ENCODE results near the gene ESR1. TPM values are rescaled to one million over a fixed set of nuclear protein-coding genes. Genes with fewer than 3 reads are reported as not detected.

ESR1 gene
- total RNA-seq, 1 experiment from 2014 or later = 0.98 TPM

DNA sequence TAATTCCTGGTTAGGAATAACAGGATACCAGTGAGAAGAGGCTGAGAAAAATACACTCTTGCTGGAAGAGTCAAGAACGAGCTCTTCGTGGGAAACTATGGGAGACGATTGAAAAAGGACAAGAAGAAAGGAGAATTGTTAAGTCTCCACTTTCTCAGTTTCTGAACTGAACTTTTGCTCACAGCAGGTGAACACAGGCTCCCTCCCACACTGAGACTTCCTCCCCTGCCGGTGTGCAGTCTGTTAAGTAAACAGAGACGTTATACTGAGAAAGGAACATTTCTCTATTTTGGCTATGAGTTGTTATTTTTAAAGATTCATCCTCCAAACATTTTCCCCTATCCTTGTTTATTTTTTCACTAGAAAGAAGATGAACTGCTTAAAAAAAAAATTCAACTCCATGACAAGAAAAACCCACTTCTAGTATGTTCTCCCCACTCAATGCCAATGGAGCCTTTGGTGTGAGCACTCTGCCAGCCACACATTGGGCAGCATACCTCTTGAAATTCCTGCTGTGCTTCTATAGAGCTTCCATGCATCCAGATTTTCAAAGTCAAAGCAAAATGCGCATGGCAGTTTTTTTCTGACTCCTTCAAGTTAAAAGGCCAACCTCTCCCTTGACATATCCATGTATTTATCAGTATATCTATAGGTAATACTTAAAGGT is 250.5 kb downstream of the ESR1 start (continued):
- TF ChIP-seq, protein P1, sequence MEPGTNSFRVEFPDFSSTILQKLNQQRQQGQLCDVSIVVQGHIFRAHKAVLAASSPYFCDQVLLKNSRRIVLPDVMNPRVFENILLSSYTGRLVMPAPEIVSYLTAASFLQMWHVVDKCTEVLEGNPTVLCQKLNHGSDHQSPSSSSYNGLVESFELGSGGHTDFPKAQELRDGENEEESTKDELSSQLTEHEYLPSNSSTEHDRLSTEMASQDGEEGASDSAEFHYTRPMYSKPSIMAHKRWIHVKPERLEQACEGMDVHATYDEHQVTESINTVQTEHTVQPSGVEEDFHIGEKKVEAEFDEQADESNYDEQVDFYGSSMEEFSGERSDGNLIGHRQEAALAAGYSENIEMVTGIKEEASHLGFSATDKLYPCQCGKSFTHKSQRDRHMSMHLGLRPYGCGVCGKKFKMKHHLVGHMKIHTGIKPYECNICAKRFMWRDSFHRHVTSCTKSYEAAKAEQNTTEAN (CRISPR knock-in tag; IDR thresholded peaks at IDR 0.05) = no peak
- TF ChIP-seq NR1H2 (CRISPR knock-in tag; IDR thresholded peaks at IDR 0.05) = no peak
- TF ChIP-seq ZNF232 (CRISPR knock-in tag; IDR thresholded peaks at IDR 0.05) = no peak

- H3K4me3 Mint-ChIP-seq = no peak overlapping the region
- CTCF ChIA-PET = no interaction called here
- ATAC-seq = no peak
- H3K36me3 Mint-ChIP-seq = no peaks in the 10 kb centered on the region
- no peak overlapping the region for H3K27ac Mint-ChIP-seq
- TF ChIP-seq ZNF671 (CRISPR knock-in tag; IDR thresholded peaks at IDR 0.05) (no peak), ZNF263 (CRISPR knock-in tag; IDR thresholded peaks at IDR 0.05; ENCODE audit: low read depth) (no peak)
- POLR2A ChIA-PET = no interaction called here
- peaks cover 8% of the 10 kb centered on the region; the same call in 1 of the 2 replicates for H3K9me3 Mint-ChIP-seq
- H3K4me1 Mint-ChIP-seq = peaks cover 11% of the 10 kb centered on the region
- no peaks in the 10 kb centered on the region for H3K27me3 Mint-ChIP-seq (ENCODE audit: low read depth)
- DNase-seq (ENCODE audit: low spot score) = no peak
These were observed 252.4 kb downstream of the ESR1 start for GRCh38 chr6:152059909-152060308.

DNA sequence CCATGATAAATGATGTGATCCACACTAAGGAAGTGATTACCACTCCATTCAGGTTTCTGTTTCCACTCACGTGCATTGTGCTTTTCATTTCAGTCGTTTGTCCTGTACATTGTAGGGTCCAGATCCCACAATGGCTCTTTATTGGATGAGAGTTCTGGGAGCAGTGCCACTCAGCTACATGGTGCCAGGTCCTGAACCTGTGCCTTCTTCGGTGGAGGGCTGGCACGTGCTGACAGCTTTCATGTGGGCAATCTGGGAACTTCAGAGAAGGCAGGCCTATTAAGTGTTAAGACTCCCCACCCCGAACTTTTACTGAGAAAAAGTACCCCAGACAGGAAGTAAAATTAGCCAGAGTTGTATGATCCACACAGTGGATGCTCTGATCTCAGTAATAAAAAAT is 255.0 kb downstream of the ESR1 start:
- no peaks in the 10 kb centered on the region for H3K36me3 Mint-ChIP-seq
- H3K4me3 Mint-ChIP-seq = no peak overlapping the region
- TF ChIP-seq E2F5 (CRISPR knock-in tag; IDR thresholded peaks at IDR 0.05) = no peak
- TF ChIP-seq ZNF317 (CRISPR knock-in tag; IDR thresholded peaks at IDR 0.05; ENCODE audit: borderline replicate concordance, low read depth) = no peak
- TF ChIP-seq, protein P2, sequence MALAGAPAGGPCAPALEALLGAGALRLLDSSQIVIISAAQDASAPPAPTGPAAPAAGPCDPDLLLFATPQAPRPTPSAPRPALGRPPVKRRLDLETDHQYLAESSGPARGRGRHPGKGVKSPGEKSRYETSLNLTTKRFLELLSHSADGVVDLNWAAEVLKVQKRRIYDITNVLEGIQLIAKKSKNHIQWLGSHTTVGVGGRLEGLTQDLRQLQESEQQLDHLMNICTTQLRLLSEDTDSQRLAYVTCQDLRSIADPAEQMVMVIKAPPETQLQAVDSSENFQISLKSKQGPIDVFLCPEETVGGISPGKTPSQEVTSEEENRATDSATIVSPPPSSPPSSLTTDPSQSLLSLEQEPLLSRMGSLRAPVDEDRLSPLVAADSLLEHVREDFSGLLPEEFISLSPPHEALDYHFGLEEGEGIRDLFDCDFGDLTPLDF (CRISPR knock-in tag; IDR thresholded peaks at IDR 0.05) = no peak
- no peak for TF ChIP-seq NFATC4 (CRISPR knock-in tag; IDR thresholded peaks at IDR 0.05)
- no peak for TF ChIP-seq JUN (CRISPR knock-in tag; IDR thresholded peaks at IDR 0.05)
- TF ChIP-seq SOX15 (CRISPR knock-in tag; IDR thresholded peaks at IDR 0.05) = no peak
- TF ChIP-seq IRF2 (CRISPR knock-in tag; IDR thresholded peaks at IDR 0.05; ENCODE audit: borderline replicate concordance, low read depth) = no peak
- TF ChIP-seq ZNF263 (CRISPR knock-in tag; IDR thresholded peaks at IDR 0.05; ENCODE audit: low read depth) = no peak
- no peak for TF ChIP-seq ZNF425 (CRISPR knock-in tag; conservative IDR thresholded peaks at IDR 0.05)
- TF ChIP-seq AFF4 (CRISPR knock-in tag; IDR thresholded peaks at IDR 0.05; ENCODE audit: borderline replicate concordance) = no peak
- no peak for TF ChIP-seq SMAD3 (CRISPR knock-in tag; IDR thresholded peaks at IDR 0.05; ENCODE audit: borderline replicate concordance)
- CTCF ChIA-PET = interaction anchor here (1.1 kb wide), 1 partner anchor 62 kb away, joined by 4 read pairs; no protein-coding TSS in a partner anchor
- DNase-seq (ENCODE audit: low spot score) (no peak), ATAC-seq (no peak)
- H3K9me3 Mint-ChIP-seq = no peaks in the 10 kb centered on the region
- no peak overlapping the region for H3K27ac Mint-ChIP-seq
- POLR2A ChIA-PET = no interaction called here
- H3K27me3 Mint-ChIP-seq (ENCODE audit: low read depth) = no peaks in the 10 kb centered on the region
- H3K4me1 Mint-ChIP-seq = peaks cover 17% of the 10 kb centered on the region
